ENCODE data around the gene ABCC3. TPM values are rescaled to one million over a fixed set of nuclear protein-coding genes. Genes with fewer than 3 reads are reported as not detected.

ABCC3 gene
- polyA plus RNA-seq (ENCODE audit: insufficient read length in 3 of 3), result 1 to 10 TPM; 6.2 to 9.6 (median 7.0) TPM

GRCh38 chr17:50634224-50634914 lies at the start of gene ABCC3:
Gene ABCC3, plus strand, starts transcription at chr17:50634881. Its CDS starts 56 bp downstream, at chr17:50634937.
- DNase-seq (ENCODE audit: low read depth in 3 of 3, low spot score in 2 of 3), result no peak

- DNase-seq (ENCODE audit: low read depth in 3 of 3, low spot score in 2 of 3), result no peak
Measured at GRCh38 chr17:50585346-50585745, 49.3 kb upstream of the ABCC3 start.

- DNase-seq (ENCODE audit: low read depth in 3 of 3, low spot score in 2 of 3), result no peak
Measured at GRCh38 chr17:50585891-50586290, 48.8 kb upstream of the ABCC3 start.

- no peak for DNase-seq (ENCODE audit: low read depth in 3 of 3, low spot score in 2 of 3)
Measured at GRCh38 chr17:50586421-50587247, 48.0 kb upstream of the ABCC3 start.

GRCh38 chr17:50587571-50587970 lies 47.1 kb upstream of the ABCC3 start:
- DNase-seq (ENCODE audit: low read depth in 3 of 3, low spot score in 2 of 3), result no peak

GRCh38 chr17:50588391-50589049 lies 46.2 kb upstream of the ABCC3 start:
- DNase-seq (ENCODE audit: low read depth in 3 of 3, low spot score in 2 of 3), result no peak

- DNase-seq (ENCODE audit: low read depth in 3 of 3, low spot score in 2 of 3), result no peak
Measured at GRCh38 chr17:50589095-50589705, 45.5 kb upstream of the ABCC3 start.

GRCh38 chr17:50590946-50591737 lies 43.5 kb upstream of the ABCC3 start:
- no peak for DNase-seq (ENCODE audit: low read depth in 3 of 3, low spot score in 2 of 3)

GRCh38 chr17:50593321-50593720 lies 41.4 kb upstream of the ABCC3 start:
- DNase-seq (ENCODE audit: low read depth in 3 of 3, low spot score in 2 of 3), result peak in 1 of 3 donors; percentile 47

GRCh38 chr17:50594128-50594823 lies 40.4 kb upstream of the ABCC3 start:
- DNase-seq (ENCODE audit: low read depth in 3 of 3, low spot score in 2 of 3), result no peak

GRCh38 chr17:50594892-50595291 lies 39.8 kb upstream of the ABCC3 start:
- no peak for DNase-seq (ENCODE audit: low read depth in 3 of 3, low spot score in 2 of 3)

- no peak for DNase-seq (ENCODE audit: low read depth in 3 of 3, low spot score in 2 of 3)
Measured at GRCh38 chr17:50596191-50597037, 38.3 kb upstream of the ABCC3 start.

- DNase-seq (ENCODE audit: low read depth in 3 of 3, low spot score in 2 of 3), result no peak
Measured at GRCh38 chr17:50598487-50598886, 36.2 kb upstream of the ABCC3 start.

GRCh38 chr17:50599606-50600005 lies 35.1 kb upstream of the ABCC3 start:
- DNase-seq (ENCODE audit: low read depth in 3 of 3, low spot score in 2 of 3), result no peak

- DNase-seq (ENCODE audit: low read depth in 3 of 3, low spot score in 2 of 3), result no peak
Measured at GRCh38 chr17:50601823-50602375, 32.8 kb upstream of the ABCC3 start.

GRCh38 chr17:50602836-50603235 lies 31.8 kb upstream of the ABCC3 start:
- no peak for DNase-seq (ENCODE audit: low read depth in 3 of 3, low spot score in 2 of 3)

- DNase-seq (ENCODE audit: low read depth in 3 of 3, low spot score in 2 of 3), result no peak
Measured at GRCh38 chr17:50603340-50603739, 31.3 kb upstream of the ABCC3 start.

- peak in 2 of 3 donors; percentile 67 to 74 for DNase-seq (ENCODE audit: low read depth in 3 of 3, low spot score in 2 of 3)
Measured at GRCh38 chr17:50604513-50604912, 30.2 kb upstream of the ABCC3 start.

All from right renal cortex interstitium (tissue), 3 donors.